Activated T-cell treated with anti-CD3 and anti-CD28 coated beads, Interleukin-2, amount 50 U/mL, for 72 hours (primary cell): ENCODE measurements around the gene ATG9B. TPM values are rescaled to one million over a fixed set of nuclear protein-coding genes. Genes with fewer than 3 reads are reported as not detected.

Experiments
- ATAC-seq, 2 donors: fragments of 150-1000 bp; cut with Tn5 transposase; replicated peaks in 1 of 2; 2 replicates each; pipeline ENCODE4 v1.10.0; 2021; ENCODE audit warnings: moderate library complexity in 2 of 2, mild to moderate bottlenecking in 1 of 2
- DNase-seq, 2 donors: peaks; one replicate each; pipeline ENCODE4 v3.0.0; 2021 to 2022; ENCODE audit warnings: mixed read lengths in 1 of 2
- H3K27ac Mint-ChIP-seq: one replicate; pipeline ENCODE4 v1.8.0; 2022; ENCODE audit warnings: mild to moderate bottlenecking, moderate library complexity, mixed read lengths
- H3K27me3 Mint-ChIP-seq: one replicate; pipeline ENCODE4 v1.8.0; 2022; ENCODE audit warnings: low read depth, mixed read lengths
- H3K36me3 Mint-ChIP-seq, 2 donors: one replicate each; pipeline ENCODE4 v1.8.0; 2022; ENCODE audit warnings: mixed read lengths in 2 of 2, mild to moderate bottlenecking in 1 of 2; ENCODE audit not compliant: insufficient read depth in 2 of 2
- H3K4me1 Mint-ChIP-seq: one replicate; pipeline ENCODE4 v1.8.0; 2022; ENCODE audit warnings: low read depth, mixed read lengths
- H3K4me3 Mint-ChIP-seq, 2 donors: one replicate each; pipeline ENCODE4 v1.8.0; 2022; ENCODE audit warnings: mild to moderate bottlenecking in 2 of 2, mixed read lengths in 2 of 2, moderate library complexity in 2 of 2
- H3K9me3 Mint-ChIP-seq, 2 donors: one replicate each; pipeline ENCODE4 v1.8.0; 2022; ENCODE audit warnings: mixed read lengths in 2 of 2
- total RNA-seq, 2 donors: library from RNA; stranded (reverse); gene quantifications; one replicate each; pipeline ENCODE4 v1.2.3, GENCODE V29; 2022

The ATG9B gene
- 10 to 100 TPM in 1 of 2 donors, 1 to 10 TPM in 1; 9.0 to 10.1 TPM for total RNA-seq

GRCh38 chr7:151024435-151025056 lies at the start of gene ATG9B:
TSS of gene ATG9B (minus strand) at chr7:151024494. CDS start at chr7:151024423, 71 bp downstream.
- Mint-ChIP-seq H3K27ac (peak within 1 kb of the TSS; percentile 66), H3K4me1 (peaks cover 22% of the 10 kb centered on the region), H3K4me3 (no peak within 1 kb of the TSS), H3K9me3 (no peaks in the 10 kb centered on the region), H3K36me3 (peaks cover 0 to 3% of the 10 kb centered on the region in 2 donors), H3K27me3 (peaks cover 14% of the 10 kb centered on the region)
- ATAC-seq (no peak), DNase-seq (no peak)

GRCh38 chr7:151073990-151074389 lies 49.7 kb upstream of the ATG9B start:
- H3K4me1 Mint-ChIP-seq: peaks cover 5% of the 10 kb centered on the region
- no peak overlapping the region for H3K27ac Mint-ChIP-seq
- H3K27me3 Mint-ChIP-seq: no peaks in the 10 kb centered on the region
- no peak overlapping the region for H3K4me3 Mint-ChIP-seq
- H3K9me3 Mint-ChIP-seq: no peaks in the 10 kb centered on the region
- DNase-seq (no peak), ATAC-seq (no peak)
- H3K36me3 Mint-ChIP-seq: peaks cover 0 to 5% of the 10 kb centered on the region in 2 donors

DNA sequence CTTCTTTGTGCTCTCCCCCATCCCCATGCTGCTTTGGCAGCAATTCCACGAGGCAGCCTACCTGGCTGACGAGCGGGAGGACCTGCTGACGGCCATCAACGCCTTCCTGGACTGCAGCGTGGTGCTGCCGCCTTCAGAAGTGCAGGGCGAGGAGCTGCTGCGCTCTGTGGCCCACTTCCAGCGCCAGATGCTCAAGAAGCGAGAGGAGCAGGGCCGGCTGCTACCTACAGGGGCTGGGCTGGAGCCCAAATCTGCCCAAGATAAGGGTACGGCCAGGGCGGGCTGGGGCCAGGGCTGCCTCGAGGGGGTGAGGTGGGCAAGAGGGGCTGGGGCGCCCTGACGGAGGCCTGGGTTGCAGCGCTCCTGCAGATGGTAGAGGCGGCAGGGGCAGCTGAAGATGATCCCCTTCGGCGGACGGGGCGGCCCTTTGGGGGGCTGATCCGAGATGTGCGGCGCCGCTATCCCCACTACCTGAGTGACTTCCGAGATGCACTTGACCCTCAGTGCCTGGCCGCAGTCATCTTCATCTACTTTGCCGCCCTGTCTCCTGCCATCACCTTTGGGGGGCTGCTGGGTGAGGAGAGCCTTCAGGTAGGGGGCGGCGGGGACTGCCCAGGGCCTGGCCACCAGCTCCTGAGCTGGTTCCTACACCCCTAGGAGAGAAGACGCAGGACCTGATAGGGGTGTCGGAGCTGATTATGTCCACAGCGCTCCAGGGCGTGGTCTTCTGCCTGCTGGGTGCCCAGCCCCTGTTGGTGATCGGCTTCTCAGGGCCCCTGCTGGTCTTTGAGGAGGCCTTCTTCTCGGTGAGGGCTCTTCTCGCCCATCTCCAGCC lies 47.0 kb upstream of the ATG9B start:
- Mint-ChIP-seq H3K4me1 (no peaks in the 10 kb centered on the region), H3K27me3 (no peaks in the 10 kb centered on the region), H3K27ac (no peak overlapping the region), H3K4me3 (no peak overlapping the region), H3K36me3 (peaks cover 0 to 1% of the 10 kb centered on the region in 2 donors), H3K9me3 (no peaks in the 10 kb centered on the region)
- ATAC-seq (no peak), DNase-seq (no peak)

GRCh38 chr7:151070574-151070960 lies 46.3 kb upstream of the ATG9B start:
- Mint-ChIP-seq H3K36me3 (peaks cover 0 to 1% of the 10 kb centered on the region in 2 donors), H3K9me3 (no peaks in the 10 kb centered on the region), H3K27me3 (no peaks in the 10 kb centered on the region), H3K4me1 (no peaks in the 10 kb centered on the region), H3K27ac (no peak overlapping the region), H3K4me3 (no peak overlapping the region)
- no peak for ATAC-seq
- DNase-seq: no peak

DNA sequence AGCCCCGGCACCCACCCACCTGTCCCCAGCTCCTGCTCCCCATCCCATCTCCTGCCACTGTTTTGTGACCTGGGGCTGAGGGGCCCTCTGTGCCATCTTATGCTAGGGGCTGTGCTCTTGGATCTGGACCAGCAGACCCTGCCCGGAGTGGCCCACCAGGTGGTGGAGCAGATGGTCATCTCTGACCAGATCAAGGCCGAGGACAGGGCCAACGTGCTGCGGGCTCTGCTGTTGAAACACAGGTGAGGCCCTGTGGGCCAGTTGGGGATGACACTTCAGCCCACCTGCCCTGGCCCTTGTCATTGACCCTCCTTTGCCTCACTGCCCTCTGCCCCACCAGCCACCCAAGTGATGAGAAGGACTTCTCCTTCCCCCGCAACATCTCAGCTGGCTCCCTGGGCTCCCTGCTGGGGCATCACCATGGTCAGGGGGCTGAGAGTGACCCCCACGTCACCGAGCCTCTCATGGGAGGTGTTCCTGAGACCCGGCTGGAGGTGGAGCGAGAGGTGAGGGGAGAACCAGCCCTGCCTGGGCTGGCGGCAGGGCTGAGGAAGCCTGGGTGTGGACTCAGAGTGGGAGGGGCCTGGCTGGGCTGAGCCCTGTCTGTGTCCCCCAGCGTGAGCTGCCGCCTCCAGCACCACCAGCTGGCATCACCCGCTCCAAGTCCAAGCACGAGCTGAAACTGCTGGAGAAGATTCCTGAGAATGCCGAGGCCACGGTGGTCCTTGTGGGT lies 45.7 kb upstream of the ATG9B start:
- no peak overlapping the region for H3K27ac Mint-ChIP-seq
- H3K9me3 Mint-ChIP-seq: no peaks in the 10 kb centered on the region
- no peak for ATAC-seq
- no peak for DNase-seq
- no peaks in the 10 kb centered on the region for H3K4me1 Mint-ChIP-seq
- no peak overlapping the region for H3K4me3 Mint-ChIP-seq
- no peaks in the 10 kb centered on the region for H3K27me3 Mint-ChIP-seq
- H3K36me3 Mint-ChIP-seq: peaks cover 1 to 3% of the 10 kb centered on the region in 2 donors

DNA sequence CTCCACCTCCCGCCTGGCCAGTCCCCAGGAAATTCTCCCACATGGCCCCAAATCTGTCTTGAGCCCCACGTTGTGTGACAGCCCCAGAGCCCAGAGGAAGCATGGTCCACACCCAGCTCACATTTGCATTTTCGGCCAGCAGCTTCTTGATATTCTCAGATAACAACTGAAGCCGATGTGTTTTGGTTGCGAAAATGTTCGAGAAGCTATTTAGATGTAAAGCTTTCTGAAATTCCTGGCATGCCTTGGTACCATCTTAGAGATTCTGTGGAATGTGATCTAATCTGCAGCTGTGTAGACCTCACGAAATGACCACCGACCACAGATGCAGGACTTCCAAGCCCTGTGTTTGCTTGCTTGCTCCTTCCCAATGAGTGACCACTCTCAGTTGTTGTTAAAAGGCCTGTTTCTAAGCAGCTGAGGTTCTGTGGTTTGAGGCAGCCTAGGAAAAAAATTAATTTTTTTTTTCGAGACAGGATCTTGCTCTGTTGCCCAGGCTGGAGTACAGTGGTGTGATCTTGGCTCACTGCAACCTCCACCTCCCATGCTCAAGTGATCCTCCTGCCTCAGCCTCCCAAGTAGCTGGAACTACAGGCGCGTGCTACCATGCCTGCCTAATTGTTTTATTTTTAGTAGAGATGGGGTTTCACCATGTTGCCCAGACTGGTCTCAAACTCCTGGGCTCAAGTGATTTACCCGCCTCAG lies 43.9 kb upstream of the ATG9B start:
- ATAC-seq (no peak), DNase-seq (no peak)
- Mint-ChIP-seq H3K27ac (no peak overlapping the region), H3K4me3 (no peak overlapping the region), H3K4me1 (no peaks in the 10 kb centered on the region), H3K27me3 (no peaks in the 10 kb centered on the region), H3K9me3 (no peaks in the 10 kb centered on the region), H3K36me3 (peaks cover 1 to 3% of the 10 kb centered on the region in 2 donors)

DNA sequence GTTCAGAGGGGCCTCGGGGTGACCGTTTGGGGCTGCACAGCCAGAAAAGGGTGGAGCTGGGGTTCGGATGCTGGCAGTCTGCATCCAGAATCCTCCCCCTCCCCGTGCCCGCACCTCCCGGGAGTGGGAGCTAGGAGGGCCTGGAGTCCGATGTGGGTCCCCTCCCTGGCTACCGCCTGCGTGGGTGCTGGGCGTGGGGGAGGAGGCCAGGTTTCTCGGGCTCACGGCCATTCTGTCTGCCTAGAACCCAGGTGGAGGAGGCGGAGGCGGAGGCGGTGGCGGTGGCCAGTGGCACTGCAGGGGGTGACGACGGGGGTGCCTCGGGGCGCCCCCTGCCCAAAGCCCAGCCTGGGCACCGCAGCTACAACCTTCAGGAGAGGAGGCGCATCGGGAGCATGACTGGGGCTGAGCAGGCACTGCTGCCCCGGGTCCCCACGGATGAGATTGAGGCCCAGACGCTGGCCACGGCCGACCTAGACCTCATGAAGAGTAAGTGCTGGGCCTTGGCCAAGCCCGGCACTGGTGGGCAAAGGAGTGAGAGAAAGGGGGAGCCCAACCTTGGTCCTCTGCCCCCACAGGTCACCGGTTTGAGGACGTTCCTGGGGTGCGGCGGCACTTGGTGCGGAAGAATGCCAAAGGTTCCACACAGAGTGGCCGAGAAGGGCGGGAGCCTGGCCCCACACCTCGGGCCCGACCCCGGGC lies 42.1 kb upstream of the ATG9B start:
- Mint-ChIP-seq H3K27me3 (no peaks in the 10 kb centered on the region), H3K4me1 (peaks cover 6% of the 10 kb centered on the region), H3K4me3 (no peak overlapping the region), H3K9me3 (no peaks in the 10 kb centered on the region), H3K27ac (no peak overlapping the region), H3K36me3 (peaks cover 1 to 3% of the 10 kb centered on the region in 2 donors)
- no peak for ATAC-seq
- no peak for DNase-seq

GRCh38 chr7:151065516-151065915 lies 41.2 kb upstream of the ATG9B start:
- no peak for DNase-seq
- Mint-ChIP-seq H3K4me3 (no peak overlapping the region), H3K27me3 (no peaks in the 10 kb centered on the region), H3K27ac (no peak overlapping the region), H3K36me3 (peaks cover 1 to 3% of the 10 kb centered on the region in 2 donors), H3K4me1 (peaks cover 15% of the 10 kb centered on the region), H3K9me3 (no peaks in the 10 kb centered on the region)
- ATAC-seq: no peak

DNA sequence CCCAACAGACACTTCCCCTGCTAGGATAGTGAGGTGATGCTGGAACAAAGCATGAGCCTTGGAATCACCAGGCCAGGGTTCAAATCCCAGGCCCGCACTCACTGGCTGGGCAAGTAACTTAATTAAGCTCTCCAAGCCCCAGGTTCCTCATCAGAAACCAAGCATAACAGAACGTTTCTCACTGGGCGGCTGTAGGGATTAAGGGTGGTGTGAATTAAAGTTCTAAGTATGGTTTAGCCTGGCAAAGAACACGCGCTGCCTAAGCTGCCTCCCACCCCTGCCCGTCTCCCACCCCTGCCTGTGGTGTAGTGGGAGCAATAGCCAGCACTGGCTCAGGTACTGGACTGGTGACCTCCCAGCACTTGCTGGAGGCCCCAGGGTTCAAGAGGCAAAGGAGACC lies 40.7 kb upstream of the ATG9B start:
- ATAC-seq: no peak
- H3K4me3 Mint-ChIP-seq: no peak overlapping the region
- H3K27me3 Mint-ChIP-seq: no peaks in the 10 kb centered on the region
- H3K9me3 Mint-ChIP-seq: no peaks in the 10 kb centered on the region
- DNase-seq: no peak
- H3K27ac Mint-ChIP-seq: no peak overlapping the region
- H3K4me1 Mint-ChIP-seq: peaks cover 16% of the 10 kb centered on the region
- H3K36me3 Mint-ChIP-seq: peaks cover 1 to 3% of the 10 kb centered on the region in 2 donors

DNA sequence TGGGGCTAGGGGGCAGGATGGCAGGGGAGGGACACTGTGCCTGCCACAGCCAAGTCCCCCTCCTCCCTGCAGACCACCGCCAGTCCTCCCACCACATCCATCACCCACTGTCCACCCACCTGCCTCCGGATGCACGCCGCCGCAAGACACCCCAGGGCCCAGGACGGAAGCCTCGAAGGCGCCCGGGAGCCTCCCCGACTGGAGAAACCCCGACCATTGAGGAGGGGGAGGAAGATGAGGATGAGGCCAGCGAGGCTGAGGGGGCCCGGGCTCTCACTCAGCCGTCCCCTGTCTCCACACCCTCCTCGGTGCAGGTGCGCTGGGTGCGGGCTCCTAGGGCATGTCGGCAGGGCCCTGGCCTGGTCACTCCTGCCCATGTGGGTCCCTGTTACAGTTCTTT lies 40.2 kb upstream of the ATG9B start:
- Mint-ChIP-seq H3K9me3 (no peaks in the 10 kb centered on the region), H3K36me3 (peaks cover 1 to 3% of the 10 kb centered on the region in 2 donors), H3K4me1 (peaks cover 16% of the 10 kb centered on the region), H3K27me3 (no peaks in the 10 kb centered on the region), H3K27ac (no peak overlapping the region), H3K4me3 (no peak overlapping the region)
- ATAC-seq: no peak
- DNase-seq: no peak

DNA sequence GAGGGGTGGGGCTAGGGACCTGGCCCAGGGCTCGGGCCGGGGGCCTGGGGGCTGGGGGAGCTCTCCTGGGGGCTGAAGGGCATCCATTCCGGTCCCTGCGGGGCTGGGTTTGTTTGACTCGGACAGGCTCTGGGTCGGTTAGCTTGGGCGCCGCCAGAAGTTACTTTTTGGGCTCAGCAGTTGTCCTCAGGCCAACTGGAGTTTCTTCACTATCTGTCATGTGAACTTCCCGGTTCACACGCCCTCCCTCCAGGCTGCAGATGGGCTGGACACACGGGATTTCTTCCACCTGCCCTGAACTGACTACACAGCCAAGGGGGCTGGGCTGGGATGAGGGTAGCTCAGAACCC lies 38.9 kb upstream of the ATG9B start:
- DNase-seq (no peak), ATAC-seq (no peak)
- Mint-ChIP-seq H3K4me1 (peaks cover 27% of the 10 kb centered on the region), H3K27ac (no peak overlapping the region), H3K27me3 (no peaks in the 10 kb centered on the region), H3K4me3 (no peak overlapping the region), H3K36me3 (peaks cover 0 to 5% of the 10 kb centered on the region in 2 donors), H3K9me3 (no peaks in the 10 kb centered on the region)

DNA sequence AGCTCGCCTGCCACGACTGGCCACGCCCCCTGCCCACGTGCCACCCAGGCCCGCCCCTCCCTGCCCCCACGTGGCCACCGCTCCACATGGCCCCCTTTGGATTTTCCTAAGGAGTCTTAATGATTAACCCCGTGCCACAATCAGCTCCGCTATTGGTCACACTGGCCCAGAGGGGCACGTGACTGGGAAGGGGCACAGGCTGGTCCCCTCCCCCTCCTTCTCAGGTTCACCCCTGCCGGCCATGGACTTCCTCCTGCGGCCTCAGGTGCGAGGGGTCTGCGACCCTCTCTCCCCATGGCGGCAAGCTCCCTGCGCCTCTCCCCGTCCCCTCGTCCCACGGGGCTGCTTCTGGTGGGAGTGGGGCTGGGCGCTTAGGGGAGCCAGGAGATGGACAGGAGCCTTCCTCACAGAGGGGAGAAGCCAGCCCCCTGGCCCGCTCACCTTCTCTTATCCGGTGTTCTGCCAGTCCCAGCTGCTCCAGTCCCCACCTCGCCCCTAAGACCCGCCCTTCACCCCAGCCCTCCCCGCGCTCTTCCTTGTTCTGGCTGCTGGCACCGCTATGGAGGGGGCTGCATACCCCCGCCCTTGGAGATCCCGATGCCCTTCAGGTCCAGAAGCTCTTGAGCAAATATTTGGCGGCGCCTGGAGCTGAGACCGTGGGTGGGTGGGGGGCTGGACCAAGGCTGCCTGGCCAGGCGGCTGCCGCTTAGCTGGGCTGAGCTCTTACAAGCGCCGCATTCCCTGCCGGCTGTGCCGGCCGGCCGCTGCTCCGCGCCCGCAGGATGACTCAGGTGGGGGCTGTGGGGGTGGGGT lies 38.3 kb upstream of the ATG9B start:
- H3K4me1 Mint-ChIP-seq: peaks cover 28% of the 10 kb centered on the region
- no peak overlapping the region for H3K4me3 Mint-ChIP-seq
- no peak overlapping the region for H3K27ac Mint-ChIP-seq
- DNase-seq: no peak
- H3K9me3 Mint-ChIP-seq: no peaks in the 10 kb centered on the region
- H3K36me3 Mint-ChIP-seq: peaks cover 0 to 5% of the 10 kb centered on the region in 2 donors
- H3K27me3 Mint-ChIP-seq: no peaks in the 10 kb centered on the region
- no peak for ATAC-seq
